Subcutaneous adipose tissue (tissue), 4 donors: ENCODE data around the gene RIPK4. TPM values are rescaled to one million over a fixed set of nuclear protein-coding genes. Genes with fewer than 3 reads are reported as not detected.

Experiments used
- CTCF ChIP-seq: fragments of 450-650 bp; IDR thresholded peaks from one replicate; pipeline ENCODE4 v1.5.1; 2016; ENCODE audit warnings: low read depth, mild to moderate bottlenecking, control low read depth, antibody characterized with exemption, moderate library complexity
- total RNA-seq, 4 donors: library from RNA; depleted of rRNA; stranded (reverse); fragments of >200 nt; gene quantifications; one replicate each; pipeline ENCODE4 v1.1.0, GENCODE V29; 2016

The RIPK4 gene
- total RNA-seq, 4 donors from 2014 or later: 0.16 TPM; not detected in 3

GRCh38 chr21:41794600-41794999 is 27.7 kb upstream of the RIPK4 start:
- TF ChIP-seq CTCF: no peak

GRCh38 chr21:41792711-41793110 is 25.9 kb upstream of the RIPK4 start:
- TF ChIP-seq CTCF: no peak

GRCh38 chr21:41786509-41786987 is 19.7 kb upstream of the RIPK4 start:
- TF ChIP-seq CTCF: no peak

- no peak for TF ChIP-seq CTCF
These were observed 17.7 kb upstream of the RIPK4 start for GRCh38 chr21:41784456-41785102.

- TF ChIP-seq CTCF: no peak
These were observed 16.8 kb upstream of the RIPK4 start for GRCh38 chr21:41783476-41784180.

GRCh38 chr21:41781050-41781410 is 14.2 kb upstream of the RIPK4 start:
- TF ChIP-seq CTCF: no peak

- TF ChIP-seq CTCF: no peak
These were observed 13.6 kb upstream of the RIPK4 start for GRCh38 chr21:41780337-41781049.
